Dedifferentiated amniotic fluid mesenchymal stem cell (primary cell): ENCODE measurements around the gene RSRC1.
"Not testable (repeated sequence)": the region's sequence is repeated elsewhere in the genome, so short reads cannot be mapped to it uniquely, and the experiment has no call there.

ENCODE experiments used
- DNase-seq: peaks from one replicate; pipeline ENCODE4 v3.0.0-alpha.2; 2016; ENCODE audit errors: extremely low spot score

The RSRC1 gene

GRCh38 chr3:158458464-158458863 lies 348.6 kb downstream of the RSRC1 start:
- DNase-seq: no peak

GRCh38 chr3:158460926-158461325 lies 351.0 kb downstream of the RSRC1 start:
- DNase-seq: no peak

- DNase-seq: no peak
These were observed 353.7 kb downstream of the RSRC1 start for GRCh38 chr3:158463556-158463955.

- no peak for DNase-seq
These were observed 355.2 kb downstream of the RSRC1 start for GRCh38 chr3:158465074-158465473.

DNA sequence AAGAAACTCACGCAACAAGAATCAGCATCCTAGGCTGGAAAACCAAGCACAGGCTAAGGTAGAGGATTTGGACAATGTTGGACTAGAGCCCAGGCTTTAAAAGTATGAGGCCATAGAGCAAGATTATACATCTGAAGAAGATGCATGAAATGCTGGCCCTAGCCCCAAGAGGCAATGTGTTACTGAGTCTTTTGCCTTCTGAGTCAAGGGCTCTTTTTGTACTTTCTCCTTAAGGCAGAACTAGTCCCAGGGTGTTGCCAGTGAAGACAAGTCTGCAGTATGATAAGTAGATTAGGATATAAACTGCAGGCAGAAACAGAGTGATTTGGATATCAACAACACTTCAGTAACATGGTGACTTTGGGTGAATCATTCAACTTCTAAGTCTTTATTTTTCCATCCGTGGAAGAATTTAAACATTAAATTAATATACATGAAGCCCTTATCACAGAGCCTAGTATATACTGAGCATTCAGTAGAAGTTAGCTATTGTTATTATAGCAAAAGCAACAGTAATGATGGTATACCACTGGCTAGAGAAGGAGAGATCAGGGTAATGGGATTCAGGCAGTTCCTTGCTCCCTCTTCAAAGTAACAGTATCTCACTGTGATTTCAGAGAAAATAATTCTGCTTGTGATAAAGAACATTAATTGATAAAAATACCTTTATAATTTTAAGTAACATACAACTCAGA lies 361.2 kb downstream of the RSRC1 start:
- no peak for DNase-seq

- peak; percentile 94 for DNase-seq
These were observed 361.9 kb downstream of the RSRC1 start for GRCh38 chr3:158471639-158472294.

- DNase-seq: no peak
These were observed 369.2 kb downstream of the RSRC1 start for GRCh38 chr3:158479051-158479450.

GRCh38 chr3:158483701-158484235 lies 373.9 kb downstream of the RSRC1 start:
- no peak for DNase-seq

GRCh38 chr3:158486200-158486599 lies 376.3 kb downstream of the RSRC1 start:
- no peak for DNase-seq

GRCh38 chr3:158488670-158489069 lies 378.8 kb downstream of the RSRC1 start:
- DNase-seq: no peak

DNA sequence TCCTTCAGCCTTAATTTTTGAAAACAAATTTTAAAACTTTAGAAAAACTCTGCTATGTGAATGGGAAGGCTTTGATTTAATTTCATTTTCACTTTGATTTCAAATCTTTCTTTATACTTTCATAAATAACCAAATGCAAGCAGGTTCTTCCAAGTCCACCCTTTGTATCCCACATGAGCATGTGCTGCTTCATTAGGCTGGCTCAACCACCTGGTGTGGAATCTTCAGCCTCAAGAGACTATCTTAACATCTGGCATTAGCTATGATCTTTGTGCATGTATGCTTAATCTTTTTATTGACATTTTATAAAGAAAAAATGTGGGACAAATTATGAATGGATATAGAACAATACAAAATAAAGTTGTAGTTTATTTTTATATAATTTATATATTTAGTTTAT lies 379.3 kb downstream of the RSRC1 start:
- DNase-seq: no peak

GRCh38 chr3:158491968-158492367 lies 382.1 kb downstream of the RSRC1 start:
- DNase-seq: no peak

DNA sequence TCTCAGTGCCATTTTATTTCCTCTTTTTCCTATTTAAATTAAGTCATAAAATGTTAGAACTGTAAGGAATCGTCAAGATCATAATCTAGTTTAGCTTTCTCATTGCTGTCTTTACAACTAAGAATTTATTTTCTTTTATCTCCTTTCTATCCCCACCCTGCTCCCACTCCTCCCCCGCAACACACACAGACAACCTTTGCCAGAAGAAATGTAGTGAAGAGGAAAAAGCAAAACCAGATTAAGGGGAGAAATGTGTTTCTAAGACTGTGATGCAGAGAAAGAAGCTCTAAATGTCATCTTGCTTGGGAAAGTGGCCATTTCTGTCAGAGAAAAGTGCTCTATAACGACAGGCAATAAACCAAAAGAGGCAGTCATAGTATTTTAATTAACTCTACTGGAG lies 382.8 kb downstream of the RSRC1 start:
- no peak for DNase-seq

GRCh38 chr3:158493931-158494330 lies 384.0 kb downstream of the RSRC1 start:
- no peak for DNase-seq

DNA sequence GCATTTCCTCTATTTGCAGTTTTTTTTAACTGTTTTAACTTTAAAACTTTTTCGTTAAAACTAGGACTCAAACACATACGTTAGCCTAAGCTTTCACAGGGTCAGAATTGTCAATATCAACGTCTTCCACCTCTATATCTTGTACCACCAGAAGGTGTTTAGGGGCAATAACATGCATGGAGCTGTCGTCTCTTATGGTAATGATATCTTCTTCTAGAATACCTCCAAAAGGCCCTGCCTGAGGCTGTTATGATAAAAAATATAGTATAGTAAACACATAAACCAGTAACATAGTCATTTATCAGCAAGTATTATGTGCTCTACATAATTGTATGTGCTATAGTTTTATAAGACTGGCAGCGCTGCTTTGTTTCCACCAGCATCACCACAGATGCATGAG lies 384.8 kb downstream of the RSRC1 start:
- DNase-seq: no peak

- DNase-seq: not testable (repeated sequence)
These were observed 385.6 kb downstream of the RSRC1 start for GRCh38 chr3:158495398-158495902.

GRCh38 chr3:158505117-158505516 lies 395.2 kb downstream of the RSRC1 start:
- no peak for DNase-seq

GRCh38 chr3:158506456-158506855 lies 396.6 kb downstream of the RSRC1 start:
- no peak for DNase-seq

DNA sequence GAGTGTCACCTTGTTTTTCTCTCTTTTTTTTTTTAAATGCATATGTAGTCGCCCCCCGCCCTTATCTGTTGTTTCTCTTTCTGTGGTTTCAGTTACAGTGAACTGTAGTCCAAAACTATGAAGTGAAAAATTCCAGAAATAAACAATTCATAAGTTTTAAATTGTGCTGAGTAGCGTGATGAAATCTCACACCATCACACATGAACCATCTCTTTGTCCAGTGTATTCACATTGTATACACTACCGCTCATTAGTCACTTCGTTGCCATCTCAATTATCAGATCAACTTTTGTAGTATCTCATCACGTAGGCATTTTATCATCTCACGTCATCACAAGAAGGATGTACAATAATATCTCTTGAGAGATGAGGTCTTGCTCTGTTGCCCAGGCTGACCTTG lies 398.6 kb downstream of the RSRC1 start:
- DNase-seq: no peak

GRCh38 chr3:158509891-158510290 lies 400.0 kb downstream of the RSRC1 start:
- no peak for DNase-seq

DNA sequence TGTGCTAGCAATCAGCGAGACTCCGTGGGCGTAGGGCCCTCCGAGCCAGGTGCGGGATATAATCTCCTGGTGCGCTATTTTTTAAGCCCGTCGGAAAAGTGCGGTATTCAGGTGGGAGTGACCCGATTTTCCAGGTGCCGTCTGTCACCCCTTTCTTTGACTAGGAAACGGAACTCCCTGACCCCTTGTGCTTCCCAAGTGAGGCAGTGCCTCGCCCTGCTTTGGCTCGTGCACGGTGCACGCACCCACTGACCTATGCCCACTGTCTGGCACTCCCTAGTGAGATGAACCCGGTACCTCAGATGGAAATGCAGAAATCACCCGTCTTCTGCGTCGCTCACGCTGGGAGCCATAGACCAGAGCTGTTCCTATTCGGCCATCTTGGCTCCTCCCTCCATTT lies 406.8 kb downstream of the RSRC1 start:
- DNase-seq: not testable (repeated sequence)

- DNase-seq: no peak
These were observed 409.9 kb downstream of the RSRC1 start for GRCh38 chr3:158519776-158520175.

DNA sequence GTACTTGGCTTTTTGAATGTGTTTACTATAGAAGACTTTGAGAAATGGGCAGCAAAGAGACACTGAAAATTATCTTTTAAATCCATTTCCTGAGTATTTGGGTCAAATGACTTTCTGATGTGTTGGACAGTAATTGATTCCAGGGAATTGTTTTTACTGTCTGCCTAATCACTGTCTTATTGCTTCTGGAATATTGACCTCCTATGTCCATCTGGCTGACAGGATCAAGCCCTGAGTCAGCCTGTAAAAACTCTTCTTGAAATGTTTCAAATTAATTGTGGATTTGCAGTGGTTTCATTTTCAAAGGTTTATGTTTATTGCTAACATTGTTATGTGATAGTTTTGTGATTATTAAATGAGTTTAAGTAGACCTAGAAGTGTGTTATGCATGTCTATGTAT lies 410.5 kb downstream of the RSRC1 start:
- DNase-seq: no peak
